HG03565 (cell line): Measurements from ENCODE around the gene PNPO.
"Not testable (repeated sequence)": the region's sequence is repeated elsewhere in the genome, so short reads cannot be mapped to it uniquely, and the experiment has no call there.

ENCODE experiments used
- ATAC-seq: cut with Tn5 transposase; IDR thresholded peaks from one replicate; pipeline ENCODE4 v1.9.1; 2021; ENCODE audit warnings: mild to moderate bottlenecking, moderate library complexity; ENCODE audit not compliant: unreplicated experiment

PNPO gene

GRCh38 chr17:47917581-47917980, 23.8 kb upstream of the PNPO start:
- no peak for ATAC-seq

GRCh38 chr17:47918006-47918405, 23.4 kb upstream of the PNPO start:
- ATAC-seq: no peak

- no peak for ATAC-seq
These were observed 22.4 kb upstream of the PNPO start for GRCh38 chr17:47918991-47919390.

- ATAC-seq: not testable (repeated sequence)
These were observed 21.5 kb upstream of the PNPO start for GRCh38 chr17:47919889-47920288.

GRCh38 chr17:47924785-47925677, 16.3 kb upstream of the PNPO start:
- no peak for ATAC-seq

GRCh38 chr17:47925678-47925988, 15.7 kb upstream of the PNPO start:
- ATAC-seq: no peak

- ATAC-seq: no peak
These were observed 13.5 kb upstream of the PNPO start for GRCh38 chr17:47927821-47928400.

- no peak for ATAC-seq
These were observed 13.0 kb upstream of the PNPO start for GRCh38 chr17:47928415-47928814.

GRCh38 chr17:47929218-47930000, 12.0 kb upstream of the PNPO start:
- no peak for ATAC-seq

- ATAC-seq: no peak
These were observed 9.5 kb upstream of the PNPO start for GRCh38 chr17:47931848-47932247.

GRCh38 chr17:47934856-47935255, 6.5 kb upstream of the PNPO start:
- ATAC-seq: no peak

- not testable (repeated sequence) for ATAC-seq
These were observed 5.9 kb upstream of the PNPO start for GRCh38 chr17:47935468-47935867.

GRCh38 chr17:47935961-47936360, 5.4 kb upstream of the PNPO start:
- ATAC-seq: no peak

GRCh38 chr17:47937941-47938340, 3.4 kb upstream of the PNPO start:
- no peak for ATAC-seq

- no peak for ATAC-seq
These were observed 732 bp downstream of the PNPO start for GRCh38 chr17:47942096-47942510.

- ATAC-seq: no peak
These were observed 1.2 kb downstream of the PNPO start for GRCh38 chr17:47942568-47942967.

- no peak for ATAC-seq
These were observed 3.7 kb downstream of the PNPO start for GRCh38 chr17:47945080-47945479.

GRCh38 chr17:47945529-47946508, 4.4 kb downstream of the PNPO start:
- no peak for ATAC-seq

- ATAC-seq: no peak
These were observed 5.1 kb downstream of the PNPO start for GRCh38 chr17:47946516-47946915.

- peak; percentile 53 for ATAC-seq
These were observed 5.6 kb downstream of the PNPO start for GRCh38 chr17:47946929-47947397.
